ENCODE data around the gene LGSN.
"Not testable (repeated sequence)": the region's sequence is repeated elsewhere in the genome, so short reads cannot be mapped to it uniquely, and the experiment has no call there.

LGSN gene

GRCh38 chr6:63230027-63230426, 89.8 kb downstream of the LGSN start:
- DNase-seq: not testable (repeated sequence)

GRCh38 chr6:63227928-63228894, 91.6 kb downstream of the LGSN start:
- DNase-seq: not testable (repeated sequence)

GRCh38 chr6:63225987-63226386, 93.8 kb downstream of the LGSN start:
- DNase-seq: not testable (repeated sequence)

All from activated effector memory CD4-positive, alpha-beta T cell treated with Interleukin-2 at 50 U/mL for 16 hours (primary cell).